Cardiac muscle cell (in vitro differentiated cells and primary cell): ENCODE data around the gene ADCY5. TPM values are rescaled to one million over a fixed set of nuclear protein-coding genes. Genes with fewer than 3 reads are reported as not detected.
A peak's percentile ranks its signal among the peaks of the same experiment; 100 is the strongest.

Experiments
- DNase-seq, 2 donors: peaks; one replicate each; pipeline versions ENCODE4 v3.0.0 to v3.0.0-alpha.2; 2010 to 2017; ENCODE audit warnings: low read depth in 1 of 2, low spot score in 1 of 2
- H3K27ac ChIP-seq: fragments of 200-600 bp; sonication (generic); 2 replicates; pipeline ENCODE4 v1.5.1; 2016
- H3K27me3 ChIP-seq: fragments of 200-600 bp; sonication (generic); 2 replicates; pipeline ENCODE4 v1.6.0; 2016; ENCODE audit warnings: control low read depth
- H3K36me3 ChIP-seq: fragments of 200-600 bp; sonication (generic); 2 replicates; pipeline ENCODE4 v1.5.1; 2016; ENCODE audit warnings: control low read depth
- H3K4me1 ChIP-seq: fragments of 200-600 bp; sonication (generic); 2 replicates; pipeline ENCODE4 v1.8.1; 2017; ENCODE audit warnings: low read depth, mild to moderate bottlenecking, mixed run types
- H3K4me3 ChIP-seq: fragments of 200-600 bp; sonication (generic); 2 replicates; pipeline ENCODE4 v1.5.1; 2016; ENCODE audit warnings: mild to moderate bottlenecking
- H3K9me3 ChIP-seq: fragments of 200-600 bp; sonication (generic); 2 replicates; pipeline ENCODE4 v1.5.1; 2017; ENCODE audit warnings: low read depth, mild to moderate bottlenecking, control low read depth
- polyA plus RNA-seq: library from polyadenylated mRNA; unstranded; fragments of >200 nt; fragmentation: Nextera tagmentation; extraction: Ambion mirVana; gene quantifications from 2 replicates; pipeline ENCODE4 v1.2.1, GENCODE V29; 2016
- total RNA-seq: library from RNA; depleted of rRNA; stranded (reverse); fragments of >200 nt; gene quantifications from 2 replicates; pipeline ENCODE4 v1.2.3, GENCODE V29; 2016
- TF ChIP-seq, protein P1 (sequence below): IDR thresholded peaks from 2 replicates; pipeline ENCODE4 v1.5.1; 2012; ENCODE audit warnings: low read depth, mild to moderate bottlenecking, low read length

ADCY5 gene
- total and polyA plus RNA-seq, 2 experiments from 2014 or later, result 38.4 to 93.7 TPM

DNA sequence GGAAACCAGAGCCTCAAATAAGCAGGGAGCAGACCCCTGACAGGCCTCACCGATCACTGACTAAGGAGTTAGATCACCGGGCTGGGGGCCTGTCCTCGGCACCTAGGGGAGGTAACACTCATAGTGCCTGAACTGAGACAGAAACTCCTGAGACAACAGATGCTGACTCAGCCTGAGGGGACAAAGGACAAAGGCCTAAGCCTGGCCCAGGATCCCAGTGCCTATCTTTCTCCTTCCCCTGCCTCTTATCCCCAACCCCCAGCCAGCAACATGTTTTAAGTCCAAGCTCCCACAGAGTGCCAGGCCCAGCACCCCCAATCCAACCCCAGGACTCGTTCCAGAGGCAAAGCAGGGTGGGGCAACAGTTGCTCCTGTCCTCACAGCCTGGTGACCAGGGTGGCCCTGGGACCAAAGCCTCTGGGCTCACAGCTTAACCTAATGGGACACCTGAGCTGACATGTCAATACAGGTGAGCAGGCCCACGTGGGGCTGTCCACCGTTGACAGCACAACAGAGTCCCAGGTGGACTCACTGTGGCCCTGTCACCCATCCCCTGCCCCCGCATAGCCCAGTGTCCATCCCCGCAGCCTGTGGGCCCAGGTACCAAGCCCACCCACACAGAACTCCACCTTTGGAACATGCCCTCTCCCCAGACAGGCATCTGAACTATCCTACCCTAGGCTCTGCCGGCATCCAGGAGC, 37.4 kb downstream of the ADCY5 start:
- DNase-seq, result no peak
- H3K4me1 ChIP-seq, result peaks cover 44% of the 10 kb centered on the region
- TF ChIP-seq, protein P1, sequence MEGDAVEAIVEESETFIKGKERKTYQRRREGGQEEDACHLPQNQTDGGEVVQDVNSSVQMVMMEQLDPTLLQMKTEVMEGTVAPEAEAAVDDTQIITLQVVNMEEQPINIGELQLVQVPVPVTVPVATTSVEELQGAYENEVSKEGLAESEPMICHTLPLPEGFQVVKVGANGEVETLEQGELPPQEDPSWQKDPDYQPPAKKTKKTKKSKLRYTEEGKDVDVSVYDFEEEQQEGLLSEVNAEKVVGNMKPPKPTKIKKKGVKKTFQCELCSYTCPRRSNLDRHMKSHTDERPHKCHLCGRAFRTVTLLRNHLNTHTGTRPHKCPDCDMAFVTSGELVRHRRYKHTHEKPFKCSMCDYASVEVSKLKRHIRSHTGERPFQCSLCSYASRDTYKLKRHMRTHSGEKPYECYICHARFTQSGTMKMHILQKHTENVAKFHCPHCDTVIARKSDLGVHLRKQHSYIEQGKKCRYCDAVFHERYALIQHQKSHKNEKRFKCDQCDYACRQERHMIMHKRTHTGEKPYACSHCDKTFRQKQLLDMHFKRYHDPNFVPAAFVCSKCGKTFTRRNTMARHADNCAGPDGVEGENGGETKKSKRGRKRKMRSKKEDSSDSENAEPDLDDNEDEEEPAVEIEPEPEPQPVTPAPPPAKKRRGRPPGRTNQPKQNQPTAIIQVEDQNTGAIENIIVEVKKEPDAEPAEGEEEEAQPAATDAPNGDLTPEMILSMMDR, result no peak

DNA sequence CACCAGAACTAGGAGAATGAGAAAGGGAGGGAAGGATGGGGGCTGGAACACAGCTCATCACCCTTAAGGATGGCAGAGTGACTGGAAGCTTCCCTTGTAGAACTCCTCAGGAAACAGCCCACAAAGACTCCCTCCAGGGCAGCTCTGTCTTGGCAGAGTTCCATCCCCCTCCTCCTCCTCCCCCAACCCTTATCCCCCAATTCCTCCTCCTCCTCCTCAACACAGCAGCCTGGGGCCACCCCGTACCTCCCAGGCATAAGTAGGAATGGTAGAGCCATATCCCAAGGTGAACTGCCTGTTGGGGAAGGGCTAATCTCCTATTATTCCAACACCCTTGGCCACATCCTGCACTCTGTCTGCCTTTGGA, 38.8 kb downstream of the ADCY5 start:
- TF ChIP-seq, protein P1, result no peak
- Histone ChIP-seq H3K4me3 (no peak overlapping the region), H3K4me1 (peaks cover 50% of the 10 kb centered on the region), H3K9me3 (no peaks in the 10 kb centered on the region), H3K27ac (no peak overlapping the region), H3K27me3 (no peaks in the 10 kb centered on the region), H3K36me3 (no peaks in the 10 kb centered on the region)
- no peak for DNase-seq

More for the DNA sequence above, 37.4 kb downstream of the ADCY5 start:
- no peak overlapping the region for H3K4me3 ChIP-seq
- no peaks in the 10 kb centered on the region for H3K9me3 ChIP-seq
- H3K36me3 ChIP-seq, result no peaks in the 10 kb centered on the region
- H3K27ac ChIP-seq, result peak overlapping the region; percentile 77
- no peaks in the 10 kb centered on the region for H3K27me3 ChIP-seq

DNA sequence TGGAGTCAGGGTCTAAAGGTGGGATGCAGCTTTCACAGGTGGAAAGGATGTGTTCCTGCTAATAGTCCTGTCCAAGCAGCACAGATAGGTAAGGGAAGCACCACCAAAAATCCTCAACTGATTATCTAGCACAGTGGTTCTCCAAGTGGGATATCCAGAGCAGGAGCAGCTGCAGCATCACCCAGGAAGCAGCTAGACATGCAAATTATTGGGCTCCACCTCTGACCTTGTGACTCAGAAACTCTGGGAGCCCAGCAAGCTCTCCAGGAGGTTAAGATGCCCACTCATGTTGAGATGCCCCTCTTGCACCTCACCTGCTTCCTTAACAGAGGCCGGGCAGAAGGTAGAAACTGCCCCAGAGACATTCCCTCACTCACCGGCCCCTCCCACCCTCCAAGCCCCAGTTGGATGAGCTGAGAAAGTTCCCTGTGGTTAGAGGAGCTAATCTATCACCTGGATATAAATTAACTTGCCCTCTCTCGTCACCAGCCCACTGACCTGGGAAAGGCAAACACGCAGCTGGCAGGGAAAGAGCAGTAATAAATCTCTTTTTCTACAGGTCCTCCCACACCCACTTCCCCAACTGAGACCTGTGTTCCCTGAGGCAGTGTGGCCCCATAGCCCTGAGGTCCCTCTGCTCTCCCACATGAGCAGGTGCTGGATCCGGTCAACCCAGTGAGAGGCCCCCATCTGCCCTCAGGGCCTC, 39.3 kb downstream of the ADCY5 start:
- Histone ChIP-seq H3K4me3 (no peak overlapping the region), H3K9me3 (no peaks in the 10 kb centered on the region), H3K27me3 (no peaks in the 10 kb centered on the region), H3K36me3 (no peaks in the 10 kb centered on the region), H3K4me1 (peaks cover 51% of the 10 kb centered on the region), H3K27ac (no peak overlapping the region)
- TF ChIP-seq, protein P1, result no peak
- DNase-seq, result no peak

DNA sequence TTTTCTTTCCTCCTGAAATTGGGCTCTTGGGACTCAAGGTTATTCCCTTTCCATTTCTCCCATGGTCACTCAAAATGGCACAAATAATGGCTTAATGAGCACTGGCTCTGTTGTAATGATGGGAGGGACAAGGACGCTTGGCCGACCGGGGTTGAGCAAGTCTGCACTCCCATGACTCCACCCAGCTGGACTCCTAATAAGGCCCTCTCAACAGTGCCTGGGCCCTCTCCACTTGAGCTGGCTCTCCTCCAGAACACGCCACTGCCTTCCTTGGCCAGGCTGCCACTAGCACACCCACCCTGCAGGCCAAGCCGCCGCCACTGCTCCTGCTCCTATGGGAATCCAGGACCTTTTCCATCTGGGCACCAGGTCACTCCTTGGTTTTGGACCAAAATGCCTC, 42.3 kb downstream of the ADCY5 start:
- Histone ChIP-seq H3K36me3 (no peaks in the 10 kb centered on the region), H3K27ac (peak overlapping the region; percentile 48), H3K4me3 (no peak overlapping the region), H3K9me3 (no peaks in the 10 kb centered on the region), H3K27me3 (no peaks in the 10 kb centered on the region), H3K4me1 (peaks cover 37% of the 10 kb centered on the region)
- TF ChIP-seq, protein P1, result no peak
- peak in 1 of 2 donors; percentile 73 for DNase-seq

DNA sequence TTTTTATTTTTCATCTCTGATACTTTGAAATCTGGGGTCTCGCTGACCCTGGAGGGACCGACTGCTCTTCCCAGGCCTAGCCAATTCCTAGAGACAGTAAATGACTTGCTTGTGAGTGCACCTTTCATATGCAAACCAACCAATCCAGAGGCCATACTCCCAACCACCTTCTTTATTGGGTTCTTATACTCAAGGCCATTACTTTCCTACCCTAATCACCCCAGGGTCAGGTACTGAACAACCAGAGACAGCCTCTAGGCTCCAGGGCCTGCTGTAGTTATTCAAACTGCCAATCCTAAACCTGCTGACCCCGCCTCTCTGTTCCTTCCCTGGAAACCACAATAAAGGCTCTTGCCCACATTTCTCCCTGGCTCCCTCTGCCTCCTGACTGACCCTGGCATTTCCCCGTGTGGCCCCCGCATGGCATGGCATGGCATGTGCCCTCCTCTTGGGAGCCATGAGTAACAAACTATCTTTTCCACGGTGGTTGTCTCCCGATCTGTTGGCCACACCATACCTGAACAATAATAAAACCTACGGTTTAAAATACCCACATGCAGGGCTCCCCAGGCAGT, 42.9 kb downstream of the ADCY5 start:
- TF ChIP-seq, protein P1, result no peak
- Histone ChIP-seq H3K27me3 (no peaks in the 10 kb centered on the region), H3K27ac (peak overlapping the region; percentile 48), H3K36me3 (no peaks in the 10 kb centered on the region), H3K9me3 (no peaks in the 10 kb centered on the region), H3K4me3 (no peak overlapping the region), H3K4me1 (peaks cover 31% of the 10 kb centered on the region)
- DNase-seq, result no peak
